Stimulated activated CD4-positive, alpha-beta T cell treated with anti-CD3 and anti-CD28 coated beads, Interleukin-15, amount 100 ng/mL, for 48 hours (primary cell): Measurements from ENCODE around the gene DENR.

ENCODE experiments used
- DNase-seq, 2 donors: peaks; one replicate each; pipeline ENCODE4 v3.0.0-alpha.2; 2020; ENCODE audit warnings: low read depth in 2 of 2

The DENR gene

DNA sequence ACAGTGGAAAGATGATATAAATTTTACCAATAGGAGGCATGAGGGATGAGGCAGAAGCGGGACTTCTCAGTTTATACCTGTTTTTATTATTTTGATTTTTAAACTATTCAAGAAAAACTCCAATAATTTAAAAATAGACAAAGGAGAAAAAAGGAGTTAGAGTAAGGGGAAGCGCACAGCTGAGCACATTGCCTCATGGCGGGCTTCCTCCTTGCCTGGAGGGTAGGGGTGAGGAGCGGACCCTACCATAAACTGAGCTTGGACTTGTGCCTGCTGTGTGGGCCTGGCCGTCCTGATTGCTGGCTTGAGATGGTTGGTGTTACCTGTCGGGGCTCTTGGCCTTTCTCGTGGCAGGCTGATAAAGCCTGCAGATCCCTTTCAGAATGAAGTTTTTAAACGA is 67.5 kb downstream of the DENR start:
- no peak for DNase-seq
